Endodermal cell (in vitro differentiated cells): ENCODE data around the gene CDK5R1. TPM values are rescaled to one million over a fixed set of nuclear protein-coding genes. Genes with fewer than 3 reads are reported as not detected.

ENCODE experiments used
- DNase-seq: peaks from one replicate; pipeline ENCODE4 v3.0.0-alpha.2; 2017
- H3K27ac ChIP-seq: 2 replicates; pipeline ENCODE4 v1.5.1; 2013; ENCODE audit warnings: mild to moderate bottlenecking, low read depth, low read length, moderate library complexity
- H3K27me3 ChIP-seq: 2 replicates; pipeline ENCODE4 v1.6.1; 2013; ENCODE audit warnings: mild to moderate bottlenecking, low read length, moderate library complexity; ENCODE audit not compliant: insufficient read depth, control insufficient read depth, poor library complexity, severe bottlenecking
- H3K36me3 ChIP-seq: 2 replicates; pipeline ENCODE4 v1.7.0; 2013; ENCODE audit warnings: mild to moderate bottlenecking, low read length, moderate library complexity; ENCODE audit not compliant: control insufficient read depth, insufficient read depth
- H3K4me1 ChIP-seq: one replicate; pipeline ENCODE4 v1.7.0; 2013; ENCODE audit warnings: low read length; ENCODE audit not compliant: control insufficient read depth, insufficient read depth
- H3K4me3 ChIP-seq: 2 replicates; pipeline ENCODE4 v1.5.1; 2013; ENCODE audit warnings: mild to moderate bottlenecking, low read length, moderate library complexity
- H3K9ac ChIP-seq: 2 replicates; pipeline ENCODE4 v1.6.1; 2013; ENCODE audit warnings: mild to moderate bottlenecking, low read length, moderate library complexity; ENCODE audit not compliant: poor library complexity, severe bottlenecking; ENCODE audit errors: extremely low read depth
- H3K9me3 ChIP-seq: 2 replicates; pipeline ENCODE4 v1.6.1; 2013; ENCODE audit warnings: mild to moderate bottlenecking, low read length, moderate library complexity; ENCODE audit not compliant: control insufficient read depth
- H3K27ac Mint-ChIP-seq: 2 replicates; pipeline ENCODE4 v1.8.0; 2020; ENCODE audit warnings: mixed read lengths
- H3K27me3 Mint-ChIP-seq: 2 replicates; pipeline ENCODE4 v1.8.0; 2021; ENCODE audit warnings: mild to moderate bottlenecking, mixed read lengths; ENCODE audit not compliant: insufficient read depth
- H3K36me3 Mint-ChIP-seq: 2 replicates; pipeline ENCODE4 v1.8.0; 2020; ENCODE audit warnings: low read depth, mixed read lengths
- H3K4me1 Mint-ChIP-seq: 2 replicates; pipeline ENCODE4 v1.8.0; 2020; ENCODE audit warnings: mixed read lengths
- H3K4me3 Mint-ChIP-seq: 2 replicates; pipeline ENCODE4 v1.8.0; 2020; ENCODE audit warnings: mild to moderate bottlenecking, moderate library complexity, mixed read lengths
- H3K9me3 Mint-ChIP-seq: 2 replicates; pipeline ENCODE4 v1.8.0; 2020; ENCODE audit warnings: mild to moderate bottlenecking, mixed read lengths
- CTCF ChIP-seq: fragments of 200-600 bp; sonication (generic); conservative IDR thresholded peaks from 2 replicates; pipeline ENCODE4 v1.5.0; 2021; ENCODE audit warnings: antibody characterized with exemption, mild to moderate bottlenecking
- WGBS, 2 experiments: methylation state at CpG; one replicate each; pipeline versions ENCODE4 v1.1.5 to v1.1.7; 2013; ENCODE audit warnings: missing lambda C conversion rate in 2 of 2, mixed read lengths in 1 of 2; ENCODE audit not compliant: insufficient coverage in 1 of 2, insufficient read length in 1 of 2; 5-methylcytosine and 5-hydroxymethylcytosine counted together
- total RNA-seq, 2 donors: library from RNA; stranded (reverse); fragmentation: NEBNext Ultra II Directional in 1 of 2; extraction: Animal tissue kit (Norgen Biotek cat#: 25700) in 1 of 2; gene quantifications; 2 replicates in 1 of 2; 3 replicates in 1 of 2; pipeline ENCODE4 v1.2.1, GENCODE V29; 2021

CDK5R1 gene
- total RNA-seq, 2 donors from 2014 or later: 9.8 to 10.3 TPM

- no peak overlapping the region for H3K27ac ChIP-seq
- TF ChIP-seq CTCF: no peak
- Mint-ChIP-seq H3K27ac (peak overlapping the region; percentile 97), H3K27me3 (peaks cover 33% of the 10 kb centered on the region), H3K36me3 (peaks cover 29% of the 10 kb centered on the region), H3K9me3 (peaks cover 11% of the 10 kb centered on the region), H3K4me1 (peaks cover 12% of the 10 kb centered on the region), H3K4me3 (peak overlapping the region; percentile 96)
- DNase-seq: no peak
- H3K36me3 ChIP-seq: peaks cover 48% of the 10 kb centered on the region
- H3K4me1 ChIP-seq: no peaks in the 10 kb centered on the region
- 18 to 23% methylated on average over 4 to 6 of the region's 6 CpGs for WGBS, 2 experiments
- H3K9me3 ChIP-seq: peaks cover 11% of the 10 kb centered on the region
- peaks cover 5% of the 10 kb centered on the region for H3K27me3 ChIP-seq
- H3K4me3 ChIP-seq: peak overlapping the region; percentile 91
- peak overlapping the region; percentile 86 for H3K9ac ChIP-seq
These were observed 41.3 kb upstream of the CDK5R1 start for GRCh38 chr17:32445497-32445896.

GRCh38 chr17:32445971-32446370 is 40.8 kb upstream of the CDK5R1 start:
- no peak for DNase-seq
- H3K4me1 Mint-ChIP-seq: peaks cover 12% of the 10 kb centered on the region
- H3K27me3 Mint-ChIP-seq: peaks cover 30% of the 10 kb centered on the region
- Histone ChIP-seq H3K36me3 (peaks cover 53% of the 10 kb centered on the region), H3K27me3 (peaks cover 5% of the 10 kb centered on the region), H3K9ac (peak overlapping the region; percentile 86), H3K27ac (no peak overlapping the region), H3K4me1 (no peaks in the 10 kb centered on the region), H3K4me3 (peak overlapping the region; percentile 91), H3K9me3 (peaks cover 11% of the 10 kb centered on the region)
- H3K36me3 Mint-ChIP-seq: peaks cover 34% of the 10 kb centered on the region
- no peak overlapping the region for H3K27ac Mint-ChIP-seq
- peaks cover 11% of the 10 kb centered on the region for H3K9me3 Mint-ChIP-seq
- 75 to 90% methylated on average over 1 to 2 of the region's 2 CpGs for WGBS, 2 experiments
- TF ChIP-seq CTCF: no peak
- peak overlapping the region; percentile 96 for H3K4me3 Mint-ChIP-seq

- Histone ChIP-seq H3K27me3 (peaks cover 5% of the 10 kb centered on the region), H3K4me3 (peak overlapping the region; percentile 91), H3K36me3 (peaks cover 63% of the 10 kb centered on the region), H3K9ac (no peak overlapping the region), H3K27ac (no peak overlapping the region), H3K9me3 (peaks cover 11% of the 10 kb centered on the region), H3K4me1 (no peaks in the 10 kb centered on the region)
- H3K36me3 Mint-ChIP-seq: peaks cover 44% of the 10 kb centered on the region
- DNase-seq: no peak
- H3K4me1 Mint-ChIP-seq: peaks cover 12% of the 10 kb centered on the region
- TF ChIP-seq CTCF: no peak
- peaks cover 11% of the 10 kb centered on the region for H3K9me3 Mint-ChIP-seq
- H3K27ac Mint-ChIP-seq: peak overlapping the region; percentile 65
- no peak overlapping the region for H3K4me3 Mint-ChIP-seq
- peaks cover 20% of the 10 kb centered on the region for H3K27me3 Mint-ChIP-seq
- WGBS, 2 experiments: 96 to 100% methylated on average over 2 of the region's 2 CpGs
These were observed 39.8 kb upstream of the CDK5R1 start for GRCh38 chr17:32446949-32447348.
